ENCODE measurements around the gene PCDHGB1.
"Not testable (repeated sequence)": the region's sequence is repeated elsewhere in the genome, so short reads cannot be mapped to it uniquely, and the experiment has no call there.

PCDHGB1 gene

DNA sequence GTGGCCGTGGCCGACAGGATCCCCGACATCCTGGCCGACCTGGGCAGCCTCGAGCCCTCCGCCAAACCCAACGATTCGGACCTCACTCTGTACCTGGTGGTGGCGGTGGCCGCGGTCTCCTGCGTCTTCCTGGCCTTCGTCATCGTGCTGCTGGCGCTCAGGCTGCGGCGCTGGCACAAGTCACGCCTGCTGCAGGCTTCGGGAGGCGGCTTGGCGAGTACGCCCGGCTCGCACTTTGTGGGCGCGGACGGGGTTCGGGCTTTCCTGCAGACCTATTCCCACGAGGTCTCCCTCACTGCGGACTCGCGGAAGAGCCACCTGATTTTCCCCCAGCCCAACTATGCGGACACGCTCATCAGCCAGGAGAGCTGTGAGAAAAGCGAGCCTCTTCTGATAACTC is 3.9 kb upstream of the PCDHGB1 start:
- DNase-seq (ENCODE audit: low read depth), result not testable (repeated sequence)

DNA sequence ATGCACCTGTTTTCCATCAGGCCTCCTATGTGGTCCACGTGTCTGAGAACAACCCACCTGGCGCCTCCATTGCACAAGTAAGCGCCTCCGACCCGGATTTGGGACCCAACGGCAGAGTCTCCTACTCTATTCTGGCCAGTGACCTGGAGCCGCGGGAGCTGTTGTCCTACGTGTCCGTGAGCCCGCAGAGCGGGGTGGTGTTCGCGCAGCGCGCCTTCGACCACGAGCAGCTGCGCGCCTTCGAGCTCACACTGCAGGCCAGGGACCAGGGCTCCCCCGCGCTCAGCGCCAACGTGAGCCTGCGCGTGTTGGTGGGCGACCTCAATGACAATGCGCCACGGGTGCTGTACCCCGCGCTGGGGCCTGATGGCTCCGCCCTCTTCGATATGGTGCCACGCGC is 1.7 kb downstream of the PCDHGB1 start:
- no peak for DNase-seq (ENCODE audit: low read depth)

DNA sequence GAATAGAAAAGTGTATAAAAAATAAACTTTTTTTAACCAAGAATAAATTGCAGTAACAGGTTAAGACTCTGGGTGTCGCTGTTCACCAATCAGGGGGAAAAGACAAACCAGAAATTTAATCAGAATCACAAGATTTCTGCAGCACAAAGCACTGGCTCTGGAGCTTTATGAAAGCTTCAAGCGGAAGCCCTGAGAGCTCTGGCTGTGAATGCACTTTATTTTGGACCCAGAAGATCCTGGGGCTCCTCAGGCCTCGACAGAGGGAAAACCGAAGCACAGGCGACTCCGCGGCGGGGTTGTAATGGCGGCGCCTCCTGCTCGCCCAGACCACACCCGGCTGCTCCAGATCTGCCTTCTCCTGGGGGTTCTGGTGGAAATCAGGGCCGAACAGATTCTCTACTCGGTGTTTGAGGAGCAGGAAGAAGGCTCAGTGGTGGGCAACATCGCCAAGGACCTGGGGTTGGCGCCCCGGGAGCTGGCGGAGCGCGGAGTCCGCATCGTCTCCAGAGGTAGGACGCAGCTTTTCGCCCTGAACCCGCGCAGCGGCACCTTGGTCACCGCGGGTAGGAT is 5.1 kb downstream of the PCDHGB1 start, which contains the start of gene PCDHGA4:
PCDHGA4 (plus strand) TSS at position 122 of the 570 bp plus-strand sequence; CDS start at position 209, 87 bp downstream.
- no peak for DNase-seq (ENCODE audit: low read depth)

DNA sequence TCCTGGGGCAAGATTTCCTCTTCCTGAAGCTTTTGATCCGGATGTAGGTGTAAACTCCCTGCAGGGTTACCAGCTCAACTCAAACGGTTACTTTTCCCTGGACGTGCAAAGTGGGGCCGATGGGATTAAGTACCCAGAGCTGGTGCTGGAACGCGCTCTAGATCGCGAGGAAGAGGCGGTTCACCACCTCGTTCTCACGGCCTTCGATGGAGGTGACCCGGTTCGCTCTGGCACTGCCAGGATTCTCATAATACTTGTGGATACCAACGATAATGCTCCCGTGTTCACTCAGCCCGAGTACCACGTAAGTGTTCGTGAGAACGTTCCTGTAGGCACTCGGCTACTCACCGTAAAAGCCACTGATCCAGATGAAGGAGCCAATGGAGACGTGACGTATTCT is 5.7 kb downstream of the PCDHGB1 start:
- DNase-seq (ENCODE audit: low read depth), result no peak

DNA sequence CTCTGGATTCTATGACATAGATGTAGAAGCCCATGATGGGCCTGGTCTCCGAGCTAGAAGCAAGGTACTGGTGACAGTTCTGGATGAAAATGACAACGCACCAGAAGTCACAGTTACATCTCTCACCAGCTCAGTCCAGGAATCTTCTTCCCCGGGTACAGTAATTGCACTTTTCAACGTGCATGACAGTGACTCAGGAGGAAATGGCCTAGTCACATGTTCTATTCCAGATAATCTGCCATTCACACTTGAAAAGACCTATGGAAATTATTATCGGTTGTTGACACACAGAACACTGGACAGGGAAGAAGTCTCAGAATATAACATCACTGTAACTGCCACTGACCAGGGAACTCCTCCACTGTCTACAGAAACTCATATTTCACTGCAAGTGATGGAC is 6.2 kb downstream of the PCDHGB1 start:
- DNase-seq (ENCODE audit: low read depth), result no peak

DNA sequence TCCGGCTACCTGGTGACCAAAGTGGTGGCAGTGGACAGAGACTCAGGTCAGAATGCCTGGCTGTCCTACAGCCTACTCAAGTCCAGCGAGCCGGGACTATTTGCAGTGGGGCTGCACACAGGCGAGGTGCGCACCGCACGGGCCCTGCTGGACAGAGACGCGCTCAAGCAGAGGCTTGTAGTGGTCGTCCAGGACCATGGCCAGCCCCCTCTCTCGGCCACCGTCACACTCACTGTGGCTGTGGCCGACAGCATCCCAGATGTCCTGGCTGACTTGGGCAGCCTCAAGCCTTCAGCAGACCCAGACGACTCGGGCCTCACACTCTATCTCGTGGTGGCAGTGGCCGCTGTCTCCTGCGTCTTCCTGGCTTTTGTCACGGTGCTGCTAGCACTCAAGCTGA is 7.1 kb downstream of the PCDHGB1 start:
- no peak for DNase-seq (ENCODE audit: low read depth)

DNA sequence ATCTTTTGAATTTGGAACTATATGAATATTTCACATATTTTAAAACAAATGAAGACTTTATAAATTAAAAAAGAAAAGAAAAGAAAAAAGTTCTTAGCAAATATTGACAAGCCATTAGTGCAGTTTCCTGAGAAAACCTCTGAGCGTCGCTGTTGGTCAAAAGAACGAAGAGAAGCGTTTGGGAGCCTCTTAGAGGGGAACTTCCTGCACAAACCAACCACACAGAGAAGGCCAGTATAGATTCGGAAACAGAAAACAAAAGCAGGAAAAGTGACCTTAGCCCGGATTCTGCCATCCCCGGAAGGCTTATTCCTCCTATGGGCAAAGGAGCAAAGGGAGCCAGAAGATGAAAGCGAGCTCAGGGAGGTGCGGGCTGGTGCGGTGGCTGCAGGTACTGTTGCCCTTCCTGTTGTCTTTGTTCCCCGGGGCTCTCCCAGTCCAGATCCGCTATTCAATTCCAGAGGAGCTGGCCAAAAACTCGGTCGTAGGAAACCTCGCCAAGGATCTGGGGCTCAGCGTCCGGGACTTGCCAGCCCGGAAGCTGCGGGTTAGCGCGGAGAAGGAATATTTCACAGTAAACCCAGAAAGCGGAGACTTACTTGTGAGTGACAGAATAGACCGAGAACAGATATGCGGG is 10.0 kb downstream of the PCDHGB1 start, which contains the start of gene PCDHGB2:
PCDHGB2 (plus strand) TSS at position 205 of the 637 bp plus-strand sequence; CDS start at position 347, 142 bp downstream.
- no peak for DNase-seq (ENCODE audit: low read depth)

DNA sequence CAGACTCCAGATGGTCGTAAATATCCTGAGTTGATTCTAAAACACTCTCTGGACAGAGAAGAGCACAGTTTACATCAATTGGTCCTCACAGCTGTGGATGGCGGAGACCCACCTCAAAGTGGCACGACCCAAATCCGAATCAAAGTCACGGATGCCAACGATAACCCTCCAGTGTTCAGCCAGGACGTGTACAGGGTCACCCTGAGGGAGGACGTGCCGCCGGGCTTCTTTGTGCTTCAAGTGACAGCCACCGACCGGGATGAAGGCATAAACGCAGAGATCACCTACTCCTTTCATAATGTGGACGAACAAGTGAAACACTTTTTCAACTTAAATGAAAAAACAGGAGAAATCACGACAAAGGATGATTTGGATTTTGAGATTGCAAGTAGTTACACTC is 10.8 kb downstream of the PCDHGB1 start:
- no peak for DNase-seq (ENCODE audit: low read depth)

DNA sequence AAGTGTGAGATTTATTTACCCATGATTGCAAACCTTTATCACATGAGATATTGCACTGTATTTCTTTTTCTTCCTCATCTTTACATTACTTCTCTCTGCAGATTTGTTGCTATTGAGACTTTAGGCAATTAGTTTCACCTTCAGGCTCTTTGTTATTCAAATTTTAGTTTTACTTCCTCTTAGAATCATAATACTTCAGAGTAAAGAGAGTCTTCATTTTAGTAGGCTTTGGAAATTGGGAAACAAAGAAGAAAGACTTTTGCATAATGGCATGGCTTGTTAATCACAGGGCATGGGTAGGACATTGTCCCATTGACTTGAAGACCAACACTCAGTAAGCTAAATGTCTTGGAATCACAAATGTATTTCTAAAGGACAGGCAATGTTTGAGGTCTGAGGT is 12.8 kb downstream of the PCDHGB1 start:
- no peak for DNase-seq (ENCODE audit: low read depth)

DNA sequence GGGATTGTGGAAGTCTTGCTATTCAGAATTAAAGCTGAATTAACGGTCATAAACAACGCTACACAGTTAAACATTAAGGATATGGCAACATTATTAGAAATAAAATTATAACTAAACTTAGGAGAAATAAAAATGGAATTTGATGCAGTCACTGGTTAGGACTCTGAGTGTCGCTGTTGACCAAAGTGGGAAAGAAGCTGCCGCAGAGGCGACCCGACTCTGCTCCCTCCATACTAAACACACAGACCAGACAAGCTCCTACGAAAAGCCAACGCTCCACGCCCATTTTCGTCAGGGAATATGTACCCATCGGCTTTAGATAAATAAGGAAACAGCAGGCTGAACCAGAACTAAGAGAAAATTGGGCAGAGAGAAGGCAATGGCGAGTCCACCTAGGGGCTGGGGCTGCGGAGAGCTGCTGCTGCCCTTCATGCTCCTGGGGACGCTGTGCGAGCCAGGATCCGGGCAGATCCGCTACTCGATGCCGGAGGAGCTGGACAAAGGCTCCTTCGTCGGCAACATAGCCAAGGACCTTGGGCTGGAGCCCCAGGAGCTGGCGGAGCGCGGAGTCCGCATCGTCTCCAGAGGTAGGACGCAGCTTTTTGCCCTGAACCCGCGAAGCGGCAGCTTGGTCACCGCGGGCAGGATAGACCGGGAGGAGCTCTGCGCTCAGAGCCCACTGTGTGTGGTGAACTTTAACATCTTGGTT is 14.2 kb downstream of the PCDHGB1 start, which contains the start of gene PCDHGA5:
PCDHGA5 (plus strand) TSS at position 211 of the 709 bp plus-strand sequence; CDS start at position 380, 169 bp downstream.
- DNase-seq (ENCODE audit: low read depth), result no peak

DNA sequence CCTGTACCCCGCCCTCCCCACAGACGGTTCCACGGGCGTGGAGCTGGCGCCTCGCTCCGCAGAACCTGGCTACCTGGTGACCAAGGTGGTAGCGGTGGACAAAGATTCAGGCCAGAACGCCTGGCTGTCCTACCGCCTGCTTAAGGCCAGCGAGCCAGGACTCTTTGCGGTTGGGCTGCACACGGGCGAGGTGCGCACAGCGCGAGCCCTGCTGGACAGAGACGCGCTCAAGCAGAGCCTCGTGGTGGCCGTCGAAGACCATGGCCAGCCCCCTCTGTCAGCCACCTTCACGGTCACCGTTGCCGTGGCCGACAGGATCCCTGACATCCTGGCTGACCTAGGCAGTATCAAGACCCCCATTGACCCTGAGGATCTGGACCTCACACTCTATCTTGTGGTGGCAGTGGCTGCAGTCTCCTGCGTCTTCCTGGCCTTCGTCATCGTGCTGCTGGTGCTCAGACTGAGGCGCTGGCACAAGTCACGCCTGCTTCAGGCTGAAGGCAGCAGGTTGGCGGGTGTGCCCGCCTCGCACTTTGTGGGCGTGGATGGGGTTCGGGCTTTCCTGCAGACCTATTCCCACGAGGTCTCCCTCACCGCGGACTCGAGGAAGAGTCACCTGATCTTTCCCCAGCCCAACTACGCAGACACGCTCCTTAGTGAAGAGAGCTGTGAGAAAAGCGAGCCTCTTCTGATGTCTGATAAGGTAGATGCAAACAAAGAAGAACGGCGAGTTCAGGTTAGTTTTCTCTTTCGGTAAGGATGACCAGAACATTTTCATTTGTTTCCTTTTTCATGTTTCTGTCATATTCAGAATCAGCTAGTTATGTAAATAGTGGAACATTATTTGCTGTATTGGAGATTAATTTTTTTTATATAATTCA is 16.4 kb downstream of the PCDHGB1 start:
- DNase-seq (ENCODE audit: low read depth), result no peak

DNA sequence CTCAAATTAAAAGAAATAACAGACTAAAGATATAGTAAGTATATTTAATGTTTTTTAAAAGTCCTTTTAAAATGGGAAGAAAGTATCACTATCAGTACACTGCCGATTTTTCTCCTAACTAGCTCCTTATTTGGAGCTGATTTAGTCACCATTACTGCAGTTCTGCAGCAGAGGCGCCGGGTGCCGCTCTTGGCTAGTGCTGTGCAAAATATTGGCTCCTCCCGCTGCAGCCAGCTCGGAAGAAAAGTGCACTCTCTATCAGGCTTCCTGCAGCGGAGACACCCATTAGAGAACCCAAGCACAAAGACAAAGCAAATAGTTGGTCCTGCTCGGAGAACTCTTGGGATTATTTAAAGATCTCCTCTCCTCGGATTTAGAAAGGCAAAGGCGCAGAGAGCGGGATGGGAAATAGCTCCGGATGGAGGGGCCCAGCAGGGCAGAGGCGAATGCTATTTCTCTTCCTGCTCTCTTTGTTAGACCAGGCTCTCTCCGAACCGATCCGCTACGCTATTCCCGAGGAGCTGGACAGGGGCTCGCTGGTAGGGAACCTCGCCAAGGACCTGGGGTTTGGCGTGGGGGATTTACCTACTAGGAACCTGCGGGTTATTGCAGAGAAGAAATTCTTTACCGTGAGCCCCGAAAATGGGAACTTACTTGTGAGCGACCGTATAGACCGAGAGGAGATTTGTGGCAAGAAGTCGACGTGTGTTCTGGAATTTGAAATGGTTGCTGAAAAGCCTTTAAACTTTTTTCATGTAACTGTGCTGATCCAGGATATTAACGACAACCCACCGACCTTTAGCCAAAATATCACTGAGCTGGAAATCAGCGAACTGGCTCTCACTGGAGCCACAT is 20.3 kb downstream of the PCDHGB1 start, which contains the start of gene PCDHGB3:
PCDHGB3 (plus strand) TSS at position 249 of the 855 bp plus-strand sequence; CDS start at position 402, 153 bp downstream.
- DNase-seq (ENCODE audit: low read depth), result no peak

DNA sequence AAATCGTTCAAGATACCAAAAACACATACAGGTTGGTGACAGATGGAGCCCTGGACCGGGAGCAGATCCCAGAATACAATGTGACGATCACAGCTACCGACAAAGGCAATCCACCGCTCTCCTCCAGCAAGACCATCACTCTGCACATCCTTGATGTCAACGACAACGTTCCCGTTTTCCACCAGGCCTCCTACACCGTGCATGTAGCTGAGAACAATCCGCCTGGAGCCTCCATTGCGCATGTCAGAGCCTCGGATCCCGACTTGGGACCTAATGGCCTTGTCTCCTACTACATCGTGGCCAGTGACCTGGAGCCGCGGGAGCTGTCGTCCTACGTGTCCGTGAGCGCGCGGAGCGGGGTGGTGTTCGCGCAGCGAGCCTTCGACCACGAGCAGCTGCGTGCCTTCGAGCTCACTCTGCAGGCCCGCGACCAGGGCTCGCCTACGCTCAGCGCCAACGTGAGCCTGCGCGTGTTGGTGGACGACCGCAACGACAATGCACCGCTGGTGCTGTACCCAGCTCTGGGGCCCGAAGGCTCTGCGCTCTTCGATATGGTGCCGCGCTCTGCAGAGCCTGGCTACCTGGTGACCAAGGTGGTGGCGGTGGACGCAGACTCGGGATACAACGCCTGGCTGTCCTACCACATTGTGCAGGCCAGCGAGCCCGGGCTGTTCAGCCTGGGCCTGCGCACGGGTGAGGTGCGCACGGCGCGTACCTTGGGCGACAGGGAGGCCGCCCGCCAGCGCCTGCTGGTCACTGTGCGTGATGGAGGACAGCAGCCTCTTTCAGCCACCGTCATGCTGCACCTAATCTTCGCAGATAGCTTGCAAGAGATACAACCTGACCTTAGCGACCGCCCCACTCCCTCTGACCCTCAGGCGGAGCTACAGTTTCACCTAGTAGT is 21.9 kb downstream of the PCDHGB1 start:
- DNase-seq (ENCODE audit: low read depth), result no peak

DNA sequence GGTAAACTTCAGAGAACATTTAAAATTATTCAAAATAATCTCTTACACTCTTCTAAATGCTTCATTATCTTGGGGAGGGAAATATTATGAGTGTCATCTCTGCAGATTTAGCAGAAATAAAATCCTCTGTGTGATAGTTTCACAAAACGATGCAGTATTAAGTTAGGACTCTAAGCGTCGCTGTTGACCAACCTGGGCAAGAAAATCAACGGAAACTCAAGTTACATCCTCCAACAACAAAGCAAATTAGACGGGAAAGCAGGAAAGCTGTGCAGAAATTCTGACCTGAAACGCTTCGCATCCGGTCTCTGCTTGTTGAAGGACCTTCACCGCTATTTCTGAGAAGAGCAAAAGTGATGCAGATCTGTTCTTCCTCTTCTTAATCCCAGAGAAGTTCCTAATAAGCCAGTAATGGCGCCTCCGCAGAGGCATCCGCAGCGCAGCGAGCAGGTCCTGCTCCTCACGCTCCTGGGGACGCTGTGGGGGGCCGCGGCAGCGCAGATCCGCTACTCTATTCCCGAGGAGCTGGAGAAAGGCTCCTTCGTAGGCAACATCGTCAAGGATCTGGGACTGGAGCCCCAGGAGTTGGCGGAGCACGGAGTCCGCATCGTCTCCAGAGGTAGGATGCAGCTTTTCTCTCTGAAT is 23.9 kb downstream of the PCDHGB1 start, which contains the start of gene PCDHGA6:
PCDHGA6 (plus strand) TSS at position 219 of the 645 bp plus-strand sequence; CDS start at position 412, 193 bp downstream.
- no peak for DNase-seq (ENCODE audit: low read depth)

DNA sequence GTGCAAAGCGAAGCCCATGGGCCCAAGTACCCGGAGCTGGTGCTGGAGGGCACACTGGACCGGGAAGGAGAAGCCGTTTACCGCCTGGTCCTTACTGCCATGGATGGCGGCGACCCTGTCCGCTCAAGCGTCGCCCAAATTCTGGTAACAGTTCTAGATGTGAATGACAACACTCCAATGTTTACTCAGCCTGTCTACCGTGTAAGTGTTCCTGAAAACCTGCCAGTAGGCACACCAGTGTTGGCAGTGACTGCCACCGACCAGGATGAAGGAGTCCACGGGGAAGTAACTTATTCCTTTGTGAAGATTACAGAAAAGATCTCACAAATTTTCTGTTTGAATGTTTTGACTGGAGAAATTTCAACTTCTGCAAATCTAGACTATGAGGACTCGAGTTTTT is 24.7 kb downstream of the PCDHGB1 start:
- DNase-seq (ENCODE audit: low read depth), result no peak

DNA sequence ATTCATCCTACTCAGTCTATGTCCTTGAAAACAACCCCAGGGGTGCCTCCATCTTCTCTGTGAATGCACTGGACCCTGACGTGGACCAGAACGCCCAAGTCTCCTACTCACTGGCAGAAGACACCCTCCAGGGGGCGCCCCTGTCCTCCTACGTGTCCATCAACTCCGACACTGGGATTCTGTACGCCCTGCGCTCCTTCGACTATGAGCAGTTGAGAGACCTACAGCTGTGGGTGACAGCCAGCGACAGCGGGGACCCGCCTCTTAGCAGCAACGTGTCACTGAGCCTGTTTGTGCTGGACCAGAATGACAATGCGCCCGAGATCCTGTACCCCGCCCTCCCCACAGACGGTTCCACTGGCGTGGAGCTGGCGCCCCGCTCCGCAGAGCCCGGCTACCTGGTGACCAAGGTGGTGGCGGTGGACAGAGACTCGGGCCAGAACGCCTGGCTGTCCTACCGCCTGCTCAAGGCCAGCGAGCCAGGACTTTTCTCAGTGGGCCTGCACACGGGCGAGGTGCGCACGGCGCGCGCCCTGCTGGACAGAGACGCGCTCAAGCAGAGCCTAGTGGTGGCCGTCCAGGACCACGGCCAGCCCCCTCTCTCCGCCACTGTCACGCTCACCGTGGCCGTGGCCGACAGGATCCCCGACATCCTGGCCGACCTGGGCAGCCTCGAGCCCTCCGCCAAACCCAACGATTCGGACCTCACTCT is 25.7 kb downstream of the PCDHGB1 start:
- not testable (repeated sequence) for DNase-seq (ENCODE audit: low read depth)

DNA sequence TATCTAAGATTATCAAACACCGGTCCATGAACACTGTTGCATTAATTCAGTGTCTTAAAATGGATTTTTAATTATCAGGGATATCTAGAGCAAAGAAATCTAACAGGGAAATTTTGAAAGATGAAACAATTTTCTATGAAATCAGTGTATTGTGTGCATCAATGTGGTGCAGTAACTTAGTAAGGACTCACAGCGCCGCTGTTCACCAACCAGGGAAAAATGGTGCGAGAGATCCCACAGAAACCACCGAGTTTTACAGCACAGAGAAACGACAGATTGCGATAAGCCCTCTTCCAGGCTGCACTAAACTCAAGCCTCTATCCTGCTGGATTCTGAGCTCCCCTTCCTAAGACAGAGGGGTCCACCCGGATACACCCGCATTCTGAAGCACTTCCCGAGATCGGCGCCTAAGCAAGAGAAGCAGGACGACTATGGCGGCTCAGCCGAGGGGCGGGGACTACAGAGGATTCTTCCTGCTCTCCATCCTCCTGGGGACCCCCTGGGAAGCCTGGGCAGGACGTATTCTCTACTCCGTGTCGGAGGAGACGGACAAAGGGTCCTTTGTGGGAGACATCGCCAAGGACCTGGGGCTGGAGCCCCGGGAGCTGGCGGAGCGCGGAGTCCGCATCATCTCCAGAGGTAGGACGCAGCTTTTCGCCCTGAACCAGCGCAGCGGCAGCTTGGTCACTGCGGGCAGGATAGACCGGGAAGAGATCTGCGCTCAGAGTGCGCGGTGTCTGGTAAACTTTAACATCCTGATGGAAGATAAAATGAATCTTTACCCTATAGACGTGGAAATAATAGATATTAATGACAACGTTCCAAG is 32.8 kb downstream of the PCDHGB1 start, which contains the start of gene PCDHGA7:
PCDHGA7 (plus strand) TSS at position 274 of the 826 bp plus-strand sequence; CDS start at position 432, 158 bp downstream.
- DNase-seq (ENCODE audit: low read depth), result no peak
